Measurements from ENCODE around the gene PLEKHJ1. TPM values are rescaled to one million over a fixed set of nuclear protein-coding genes. Genes with fewer than 3 reads are reported as not detected.

PLEKHJ1 gene
- total and polyA plus RNA-seq, 2 of the 8 experiments (the other 6 are each of a cell fraction or from before 2014, with no cell fraction given), result 135 to 187 TPM

DNA sequence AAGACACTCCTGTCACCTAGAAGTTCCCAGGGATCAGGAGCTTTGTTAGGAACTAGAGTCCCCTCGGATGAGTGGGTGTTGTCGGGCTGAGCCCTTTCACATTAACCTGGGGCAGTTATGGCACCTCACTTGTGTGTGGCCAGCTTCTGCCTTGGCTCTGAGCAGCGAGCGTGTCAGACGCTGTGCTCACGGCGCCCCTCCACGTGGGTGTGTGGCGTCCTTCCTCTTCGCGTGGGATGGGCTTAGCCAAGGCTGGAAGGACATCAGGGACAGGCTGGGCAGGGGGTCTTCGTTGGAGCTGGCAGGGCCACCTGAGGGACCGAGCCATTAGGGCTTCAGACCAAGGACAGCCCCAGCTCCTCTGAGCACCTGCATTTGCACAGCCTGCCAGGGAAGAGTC lies 49.0 kb downstream of the PLEKHJ1 start:
- H2BK120ac ChIP-seq (replicated peaks; ENCODE audit: low read depth, low read length), result no peak overlapping the region
- no peak overlapping the region for H4K91ac ChIP-seq (replicated peaks; ENCODE audit: insufficient read length, low read length)
- no peak overlapping the region for H3K14ac ChIP-seq (ENCODE audit: insufficient read length)
- H3K4me1 ChIP-seq (replicated peaks in 1 of 4; ENCODE audit: control insufficient read depth in 3 of 4, insufficient read depth in 4 of 4, low read length in 3 of 4), result no peaks in the 10 kb centered on the region; a peak in 1 of 7 replicates
- POLR2A ChIA-PET (ENCODE audit: partially characterized antibody), result interaction anchor here (0.6 to 0.9 kb wide), 2 partner anchors 104 to 289 kb away, joined by 3 read pairs; partner anchors contain the start of gene GADD45B
- H2AK5ac ChIP-seq (ENCODE audit: low read depth, low read length), result no peak overlapping the region
- DNase-seq (ENCODE audit: low read depth in 1 of 2, low spot score in 2 of 2) (no peak), FAIRE-seq (no peak)
- no peaks in the 10 kb centered on the region for H3K9me3 ChIP-seq (ENCODE audit: insufficient read depth in 2 of 2, low read depth in 1 of 2, low read length in 1 of 2)
- H3K4me3 ChIP-seq (ENCODE audit: extremely low read depth in 1 of 4, insufficient read depth in 2 of 4, low read depth in 3 of 4, low read length in 4 of 4), result no peak overlapping the region
- CTCF ChIA-PET (ENCODE audit: partially characterized antibody), result interaction anchor here (0.9 to 3.7 kb wide), 5 partner anchors 10 to 88 kb away, joined by 3 to 18 read pairs (median 5); no protein-coding TSS in a partner anchor
- no peak overlapping the region for H2BK15ac ChIP-seq (ENCODE audit: low read length)
- H2BK20ac ChIP-seq (ENCODE audit: low read length), result no peak overlapping the region
- H3K79me1 ChIP-seq (ENCODE audit: low read depth, low read length), result peaks cover 27% of the 10 kb centered on the region
- H2BK5ac ChIP-seq (ENCODE audit: low read depth, low read length), result no peak overlapping the region
- no peak overlapping the region for H3K18ac ChIP-seq (ENCODE audit: extremely low read depth, low read length)
- no peak overlapping the region for H3K56ac ChIP-seq (replicated peaks; ENCODE audit: insufficient read length, low read depth, low read length)
- H4K20me1 ChIP-seq (replicated peaks in 1 of 2; ENCODE audit: control insufficient read depth in 1 of 2, insufficient read depth in 2 of 2, low read length in 2 of 2), result peaks cover 2 to 26% of the 10 kb centered on the region in 2 experiments
- peaks cover 6 to 29% (median 15%) of the 10 kb centered on the region in 4 experiments; a peak in 7 of 8 replicates for H3K36me3 ChIP-seq (ENCODE audit: control insufficient read depth in 2 of 4, insufficient read depth in 4 of 4, low read length in 3 of 4)
- no peak overlapping the region for H4K5ac ChIP-seq (ENCODE audit: insufficient read length, low read depth, low read length)
- 95% methylated on average over 13 of the region's 13 CpGs; no CpG with 5 or more reads in 1 of the 2 experiments for WGBS, 2 experiments (ENCODE audit: extremely low coverage in 1 of 2, insufficient coverage in 1 of 2, insufficient read length in 1 of 2, insufficient replicate concordance in 2 of 2, low coverage in 1 of 2, low lambda C conversion rate in 2 of 2, missing lambda C conversion rate in 1 of 2)
- no peak overlapping the region for H3K9ac ChIP-seq (replicated peaks in 1 of 4; ENCODE audit: extremely low read depth in 1 of 4, low read depth in 3 of 4, low read length in 3 of 4)
- no peak overlapping the region for H3K4me2 ChIP-seq (ENCODE audit: insufficient read depth in 1 of 2, low read depth in 2 of 2, low read length in 2 of 2)
- no peak overlapping the region for H4K8ac ChIP-seq (ENCODE audit: extremely low read depth, insufficient read depth, low read length)
- H3K79me2 ChIP-seq (ENCODE audit: control insufficient read depth in 1 of 2, insufficient read depth in 2 of 2, low read length in 2 of 2), result peaks cover 0 to 23% of the 10 kb centered on the region in 2 experiments; a peak in 1 of 4 replicates
- no peak overlapping the region for H3K27ac ChIP-seq (ENCODE audit: low read depth, low read length)
- H3K23ac ChIP-seq (ENCODE audit: insufficient read length), result no peak overlapping the region
- no peak overlapping the region for H2BK12ac ChIP-seq (ENCODE audit: low read depth, low read length)
- no peak overlapping the region for H2AFZ ChIP-seq (ENCODE audit: low read length)
- no peaks in the 10 kb centered on the region for H3K23me2 ChIP-seq (ENCODE audit: low read depth, low read length)
- no peak overlapping the region for H3K4ac ChIP-seq (replicated peaks; ENCODE audit: insufficient read length, low read depth, low read length)
- H3K27me3 ChIP-seq (replicated peaks in 1 of 4; ENCODE audit: control insufficient read depth in 3 of 4, extremely low read depth in 1 of 4, insufficient read depth in 3 of 4, low read length in 3 of 4), result no peaks in the 10 kb centered on the region
- TF ChIP-seq SP4 (IDR thresholded peaks at IDR 0.05; ENCODE audit: low read length) (no peak), EZH2 (IDR thresholded peaks at IDR 0.05; ENCODE audit: low read depth, low read length, severe bottlenecking) (no peak), ATF3 (IDR thresholded peaks at IDR 0.05; ENCODE audit: insufficient read depth, low read depth, low read length) (no peak), NRF1 (IDR thresholded peaks at IDR 0.05; ENCODE audit: low read depth, low read length) (no peak), RXRA (IDR thresholded peaks at IDR 0.05; ENCODE audit: insufficient read depth, low read depth, low read length) (no peak), KDM4A (IDR thresholded peaks at IDR 0.05; ENCODE audit: low read depth, low read length, severe bottlenecking) (no peak), CTBP2 (IDR thresholded peaks at IDR 0.05; ENCODE audit: borderline replicate concordance, insufficient read depth, insufficient read length, low read length) (no peak), BRCA1 (IDR thresholded peaks at IDR 0.05; ENCODE audit: low read depth, low read length) (no peak), CBX5 (IDR thresholded peaks at IDR 0.05; ENCODE audit: low read depth, low read length) (no peak), POLR2A (IDR thresholded peaks at IDR 0.05; ENCODE audit: control extremely low read depth in 1 of 2, low read depth in 2 of 2, low read length in 2 of 2) (no peak), KDM1A (IDR thresholded peaks at IDR 0.05; ENCODE audit: borderline replicate concordance, low read length) (no peak)
- TF ChIP-seq, protein P1, sequence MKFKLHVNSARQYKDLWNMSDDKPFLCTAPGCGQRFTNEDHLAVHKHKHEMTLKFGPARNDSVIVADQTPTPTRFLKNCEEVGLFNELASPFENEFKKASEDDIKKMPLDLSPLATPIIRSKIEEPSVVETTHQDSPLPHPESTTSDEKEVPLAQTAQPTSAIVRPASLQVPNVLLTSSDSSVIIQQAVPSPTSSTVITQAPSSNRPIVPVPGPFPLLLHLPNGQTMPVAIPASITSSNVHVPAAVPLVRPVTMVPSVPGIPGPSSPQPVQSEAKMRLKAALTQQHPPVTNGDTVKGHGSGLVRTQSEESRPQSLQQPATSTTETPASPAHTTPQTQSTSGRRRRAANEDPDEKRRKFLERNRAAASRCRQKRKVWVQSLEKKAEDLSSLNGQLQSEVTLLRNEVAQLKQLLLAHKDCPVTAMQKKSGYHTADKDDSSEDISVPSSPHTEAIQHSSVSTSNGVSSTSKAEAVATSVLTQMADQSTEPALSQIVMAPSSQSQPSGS (IDR thresholded peaks at IDR 0.05; ENCODE audit: low read length), result no peak
